H9 (cell line): ENCODE results near the gene ZNF44. TPM values are rescaled to one million over a fixed set of nuclear protein-coding genes. Genes with fewer than 3 reads are reported as not detected.

ENCODE experiments used
- DNase-seq: peaks from one replicate; pipeline ENCODE4 v3.0.0-alpha.2; 2017
- H2AFZ ChIP-seq: one replicate; pipeline ENCODE4 v1.6.1; 2013; ENCODE audit warnings: mild to moderate bottlenecking, low read length, control low read depth, moderate library complexity
- H2AK5ac ChIP-seq: 2 replicates; pipeline ENCODE4 v1.6.1; 2013; ENCODE audit warnings: low read length, control low read depth, mixed read lengths; ENCODE audit not compliant: insufficient read length
- H2BK120ac ChIP-seq: one replicate; pipeline ENCODE4 v1.6.1; 2013; ENCODE audit warnings: low read depth, mild to moderate bottlenecking, low read length, control low read depth, inconsistent platforms; ENCODE audit not compliant: poor library complexity, severe bottlenecking
- H2BK12ac ChIP-seq: 2 replicates; pipeline ENCODE4 v1.6.1; 2013; ENCODE audit warnings: low read length, control low read depth, mixed read lengths, low read depth; ENCODE audit not compliant: insufficient read length
- H2BK15ac ChIP-seq: 2 replicates; pipeline ENCODE4 v1.6.1; 2013; ENCODE audit warnings: low read depth, low read length, control low read depth
- H2BK20ac ChIP-seq: one replicate; pipeline ENCODE4 v1.6.1; 2013; ENCODE audit warnings: low read depth, mild to moderate bottlenecking, low read length, control low read depth, inconsistent platforms; ENCODE audit not compliant: poor library complexity, severe bottlenecking
- H2BK5ac ChIP-seq: 2 replicates; pipeline ENCODE4 v1.6.1; 2013; ENCODE audit warnings: low read length, control low read depth, mixed read lengths; ENCODE audit not compliant: insufficient read length
- H3K14ac ChIP-seq: 2 replicates; pipeline ENCODE4 v1.6.1; 2013; ENCODE audit warnings: low read length, control low read depth; ENCODE audit not compliant: insufficient read depth
- H3K18ac ChIP-seq: 2 replicates; pipeline ENCODE4 v1.6.1; 2013; ENCODE audit warnings: low read depth, mild to moderate bottlenecking, mixed read lengths, low read length, control low read depth; ENCODE audit not compliant: insufficient read length
- H3K23ac ChIP-seq: 2 replicates; pipeline ENCODE4 v1.6.1; 2013; ENCODE audit warnings: low read length, control low read depth, mixed read lengths, low read depth; ENCODE audit not compliant: insufficient read length
- H3K23me2 ChIP-seq: 2 replicates; pipeline ENCODE4 v1.6.1; 2013; ENCODE audit warnings: low read depth, mild to moderate bottlenecking, mixed read lengths, low read length, control low read depth; ENCODE audit not compliant: insufficient read length, poor library complexity, severe bottlenecking
- H3K27ac ChIP-seq: 2 replicates; pipeline ENCODE4 v1.5.1; 2013; ENCODE audit warnings: low read length, control low read depth, mixed read lengths, low read depth; ENCODE audit not compliant: insufficient read length
- H3K27me3 ChIP-seq: 2 replicates; pipeline ENCODE4 v1.6.1; 2013; ENCODE audit warnings: low read length, control low read depth, inconsistent platforms; ENCODE audit not compliant: insufficient read depth
- H3K4ac ChIP-seq: 2 replicates; pipeline ENCODE4 v1.6.1; 2013; ENCODE audit warnings: low read depth, mild to moderate bottlenecking, control low read depth, inconsistent platforms, low read length, moderate library complexity
- H3K4me1 ChIP-seq: 2 replicates; pipeline ENCODE4 v1.6.1; 2013; ENCODE audit warnings: low read length, control low read depth, inconsistent platforms; ENCODE audit not compliant: insufficient read depth
- H3K4me2 ChIP-seq: 2 replicates; pipeline ENCODE4 v1.6.1; 2013; ENCODE audit warnings: low read length, control low read depth, mixed read lengths; ENCODE audit not compliant: insufficient read length, insufficient read depth
- H3K56ac ChIP-seq: 2 replicates; pipeline ENCODE4 v1.6.1; 2013; ENCODE audit warnings: low read depth, mild to moderate bottlenecking, mixed read lengths, low read length, control low read depth; ENCODE audit not compliant: insufficient read length
- H3K79me1 ChIP-seq: 2 replicates; pipeline ENCODE4 v1.6.1; 2013; ENCODE audit warnings: low read depth, mild to moderate bottlenecking, moderate library complexity, low read length, control low read depth, inconsistent platforms; ENCODE audit not compliant: insufficient read depth, poor library complexity, severe bottlenecking
- H3K79me2 ChIP-seq: 2 replicates; pipeline ENCODE4 v1.6.1; 2013; ENCODE audit warnings: low read length, control low read depth, inconsistent platforms; ENCODE audit not compliant: insufficient read depth
- H3K9ac ChIP-seq: 2 replicates; pipeline ENCODE4 v1.6.1; 2013; ENCODE audit warnings: low read length, control low read depth, mixed read lengths; ENCODE audit not compliant: insufficient read length; ENCODE audit errors: extremely low read depth
- H3K9me3 ChIP-seq: one replicate; pipeline ENCODE4 v1.6.1; 2013; ENCODE audit warnings: low read depth, low read length, inconsistent platforms; ENCODE audit not compliant: control insufficient read depth
- H3T11ph ChIP-seq: one replicate; pipeline ENCODE4 v1.6.1; 2013; ENCODE audit warnings: mild to moderate bottlenecking, low read length, control low read depth, inconsistent platforms
- H4K20me1 ChIP-seq: one replicate; pipeline ENCODE4 v1.6.1; 2013; ENCODE audit not compliant: control insufficient read depth, insufficient read length, insufficient read depth
- H4K5ac ChIP-seq: 2 replicates; pipeline ENCODE4 v1.6.1; 2013; ENCODE audit warnings: low read depth, mild to moderate bottlenecking, mixed read lengths, low read length, control low read depth; ENCODE audit not compliant: insufficient read length
- H4K8ac ChIP-seq: replicated peaks from 2 replicates; pipeline ENCODE4 v1.6.1; 2013; ENCODE audit warnings: low read length, control low read depth, mixed read lengths, low read depth; ENCODE audit not compliant: insufficient read length
- H4K91ac ChIP-seq: 2 replicates; pipeline ENCODE4 v1.6.1; 2013; ENCODE audit warnings: low read depth, mild to moderate bottlenecking, moderate library complexity, mixed read lengths, low read length, control low read depth; ENCODE audit not compliant: insufficient read length
- H3K27ac Mint-ChIP-seq, 3 experiments: 2 replicates in 2 of 3; 3 replicates in 1 of 3; pipeline ENCODE4 v1.8.0; 2020 to 2021; ENCODE audit warnings: mixed read lengths in 3 of 3, mild to moderate bottlenecking in 1 of 3, moderate library complexity in 1 of 3
- H3K27me3 Mint-ChIP-seq: 2 replicates; pipeline ENCODE4 v1.8.0; 2021; ENCODE audit warnings: low read depth, mild to moderate bottlenecking, moderate library complexity, mixed read lengths
- H3K36me3 Mint-ChIP-seq, 3 experiments: 2 replicates in 2 of 3; 3 replicates in 1 of 3; pipeline ENCODE4 v1.8.0; 2020 to 2021; ENCODE audit warnings: low read depth in 3 of 3, mixed read lengths in 3 of 3; ENCODE audit not compliant: insufficient read depth in 1 of 3
- H3K4me1 Mint-ChIP-seq, 2 experiments: 2 replicates each; pipeline ENCODE4 v1.8.0; 2020; ENCODE audit warnings: mixed read lengths in 2 of 2
- H3K4me3 Mint-ChIP-seq, 2 experiments: 2 replicates in 1 of 2; 3 replicates in 1 of 2; pipeline ENCODE4 v1.8.0; 2020 to 2021; ENCODE audit warnings: mild to moderate bottlenecking in 2 of 2, mixed read lengths in 2 of 2, moderate library complexity in 1 of 2
- H3K9me3 Mint-ChIP-seq, 2 experiments: 2 replicates in 1 of 2; 3 replicates in 1 of 2; pipeline ENCODE4 v1.8.0; 2020; ENCODE audit warnings: mild to moderate bottlenecking in 2 of 2, mixed read lengths in 2 of 2, moderate library complexity in 1 of 2
- WGBS: extraction: QIAGEN DNeasy Blood & Tissue Kit; methylation state at CpG from one replicate; pipeline ENCODE4 v1.1.7; 2013; ENCODE audit warnings: missing lambda C conversion rate, low lambda C conversion rate, mixed read lengths; ENCODE audit not compliant: insufficient read length; ENCODE audit errors: extremely low coverage; 5-methylcytosine and 5-hydroxymethylcytosine counted together
- total RNA-seq: library from RNA; stranded (reverse); gene quantifications from 2 replicates; pipeline ENCODE4 v1.2.1, GENCODE V29; 2021
- TF ChIP-seq, protein P1 (sequence below): fragments of 200-600 bp; sonication (generic); conservative IDR thresholded peaks from 3 replicates; pipeline ENCODE4 v1.8.0; 2021; ENCODE audit warnings: antibody characterized with exemption, mild to moderate bottlenecking

The ZNF44 gene
- total RNA-seq, 1 experiment from 2014 or later = 6.9 TPM

DNA sequence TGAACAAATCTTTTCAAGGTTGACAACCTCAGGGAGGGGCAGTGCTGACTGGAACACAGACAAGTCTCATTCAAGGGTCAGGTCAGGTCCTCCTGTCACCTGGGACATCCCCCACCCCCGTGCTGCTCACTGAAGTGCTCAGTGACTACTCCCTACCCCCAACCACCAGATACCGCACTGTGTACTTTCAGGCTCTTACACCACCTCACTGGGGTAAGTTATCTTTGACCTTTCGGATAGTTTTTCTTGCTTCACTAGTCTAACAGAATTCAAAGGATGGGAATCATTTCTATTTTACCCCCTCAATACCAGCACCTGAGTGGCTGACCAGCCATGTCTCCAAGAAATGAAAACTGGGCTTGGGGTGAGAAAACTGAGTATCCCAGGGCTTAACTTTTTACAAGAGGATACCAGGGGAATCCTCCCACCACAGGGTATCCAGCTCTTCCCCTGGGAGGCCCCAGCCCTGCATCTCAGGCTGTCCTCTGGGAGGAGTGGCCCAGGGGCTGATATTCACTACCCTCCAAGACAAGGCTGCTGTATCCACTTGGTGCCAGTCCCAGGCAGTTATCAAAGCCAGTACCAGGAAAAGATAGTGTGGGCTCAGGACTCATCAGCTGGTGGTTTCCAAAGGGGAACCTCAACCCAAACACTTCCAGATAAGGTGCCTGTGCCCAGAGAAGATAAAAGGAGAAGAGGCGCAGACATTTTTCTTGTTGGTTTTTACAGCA is 36.7 kb upstream of the ZNF44 start:
- WGBS = no CpG with 5 or more reads among the region's 4 CpGs
- no peaks in the 10 kb centered on the region for H3K9me3 ChIP-seq
- no peak overlapping the region for H3K4me2 ChIP-seq
- no peak overlapping the region for H3K14ac ChIP-seq
- no peak overlapping the region for H3K18ac ChIP-seq
- no peak overlapping the region for H2BK12ac ChIP-seq
- Mint-ChIP-seq H3K4me3 (no peak overlapping the region; a peak in 1 of 5 replicates), H3K27ac (no peak overlapping the region), H3K4me1 (peaks cover 18 to 19% of the 10 kb centered on the region in 2 experiments), H3K36me3 (peaks cover 0 to 5% (median 4%) of the 10 kb centered on the region in 3 experiments; a peak in 3 of 7 replicates), H3K9me3 (peaks cover 8 to 20% of the 10 kb centered on the region in 2 experiments; a peak in 4 of 5 replicates), H3K27me3 (peaks cover 17% of the 10 kb centered on the region)
- H2BK5ac ChIP-seq = no peak overlapping the region
- H3K9ac ChIP-seq = no peak overlapping the region
- no peaks in the 10 kb centered on the region for H3K79me2 ChIP-seq
- H2AK5ac ChIP-seq = no peak overlapping the region
- no peak overlapping the region for H3K4ac ChIP-seq
- TF ChIP-seq, protein P1, sequence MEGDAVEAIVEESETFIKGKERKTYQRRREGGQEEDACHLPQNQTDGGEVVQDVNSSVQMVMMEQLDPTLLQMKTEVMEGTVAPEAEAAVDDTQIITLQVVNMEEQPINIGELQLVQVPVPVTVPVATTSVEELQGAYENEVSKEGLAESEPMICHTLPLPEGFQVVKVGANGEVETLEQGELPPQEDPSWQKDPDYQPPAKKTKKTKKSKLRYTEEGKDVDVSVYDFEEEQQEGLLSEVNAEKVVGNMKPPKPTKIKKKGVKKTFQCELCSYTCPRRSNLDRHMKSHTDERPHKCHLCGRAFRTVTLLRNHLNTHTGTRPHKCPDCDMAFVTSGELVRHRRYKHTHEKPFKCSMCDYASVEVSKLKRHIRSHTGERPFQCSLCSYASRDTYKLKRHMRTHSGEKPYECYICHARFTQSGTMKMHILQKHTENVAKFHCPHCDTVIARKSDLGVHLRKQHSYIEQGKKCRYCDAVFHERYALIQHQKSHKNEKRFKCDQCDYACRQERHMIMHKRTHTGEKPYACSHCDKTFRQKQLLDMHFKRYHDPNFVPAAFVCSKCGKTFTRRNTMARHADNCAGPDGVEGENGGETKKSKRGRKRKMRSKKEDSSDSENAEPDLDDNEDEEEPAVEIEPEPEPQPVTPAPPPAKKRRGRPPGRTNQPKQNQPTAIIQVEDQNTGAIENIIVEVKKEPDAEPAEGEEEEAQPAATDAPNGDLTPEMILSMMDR = no peak
- H4K5ac ChIP-seq = no peak overlapping the region
- H2BK120ac ChIP-seq = no peak overlapping the region
- no peak overlapping the region for H4K91ac ChIP-seq
- no peaks in the 10 kb centered on the region for H4K20me1 ChIP-seq
- H2BK20ac ChIP-seq = no peak overlapping the region
- no peaks in the 10 kb centered on the region for H3K27me3 ChIP-seq
- H3K23me2 ChIP-seq = peaks cover 5% of the 10 kb centered on the region
- no peak overlapping the region for H3K23ac ChIP-seq
- DNase-seq = no peak
- no peaks in the 10 kb centered on the region; the same call in 1 of the 2 replicates for H3K4me1 ChIP-seq
- no peak overlapping the region for H4K8ac ChIP-seq
- H2BK15ac ChIP-seq = no peak overlapping the region
- no peak overlapping the region for H3K27ac ChIP-seq
- H2AFZ ChIP-seq = no peak overlapping the region
- no peak overlapping the region for H3T11ph ChIP-seq
- no peak overlapping the region for H3K56ac ChIP-seq
- no peaks in the 10 kb centered on the region for H3K79me1 ChIP-seq
